ENCODE results near the gene SDK2.

Gene SDK2

GRCh38 chr17:73524941-73525679, 119.1 kb downstream of the SDK2 start:
- no peaks in the 10 kb centered on the region for H3K9me3 ChIP-seq (ENCODE audit: control insufficient read depth, insufficient read depth, low read length)
- H3F3A ChIP-seq (ENCODE audit: control insufficient read depth, insufficient read depth), result no peaks in the 10 kb centered on the region
- H3K36me3 ChIP-seq (ENCODE audit: control insufficient read depth, low read length), result no peaks in the 10 kb centered on the region
- no peaks in the 10 kb centered on the region for H3K9me2 ChIP-seq (replicated peaks; ENCODE audit: control insufficient read depth, low read length)
- peaks cover 11% of the 10 kb centered on the region; the same call in 1 of the 2 replicates for H3K27me3 ChIP-seq (ENCODE audit: control insufficient read depth, low read length)
- no peak overlapping the region for H3K4me2 ChIP-seq (ENCODE audit: low read length)
- no peak for TF ChIP-seq EZH2phosphoT487 (IDR thresholded peaks at IDR 0.05; ENCODE audit: borderline replicate concordance, low read length)
- no peak for TF ChIP-seq CTCF (IDR thresholded peaks at IDR 0.05; ENCODE audit: low read depth, low read length, poor library complexity, severe bottlenecking)
- no peak overlapping the region for H3K4me3 ChIP-seq (ENCODE audit: low read length)
- no peaks in the 10 kb centered on the region for H3K79me2 ChIP-seq (ENCODE audit: control insufficient read depth, low read length)
- no peaks in the 10 kb centered on the region for H3K4me1 ChIP-seq (ENCODE audit: control insufficient read depth, low read length)
- no peak overlapping the region for H3K27ac ChIP-seq (ENCODE audit: low read depth, low read length)
- no peaks in the 10 kb centered on the region for H4K20me1 ChIP-seq (ENCODE audit: control insufficient read depth, insufficient read depth, low read depth, low read length)

GRCh38 chr17:73522696-73523095, 121.5 kb downstream of the SDK2 start:
- no peaks in the 10 kb centered on the region for H3K9me3 ChIP-seq (ENCODE audit: control insufficient read depth, insufficient read depth, low read length)
- H3K27ac ChIP-seq (ENCODE audit: low read depth, low read length), result no peak overlapping the region
- no peaks in the 10 kb centered on the region for H4K20me1 ChIP-seq (ENCODE audit: control insufficient read depth, insufficient read depth, low read depth, low read length)
- H3K27me3 ChIP-seq (ENCODE audit: control insufficient read depth, low read length), result no peaks in the 10 kb centered on the region
- TF ChIP-seq CTCF (IDR thresholded peaks at IDR 0.05; ENCODE audit: low read depth, low read length, poor library complexity, severe bottlenecking) (no peak), EZH2phosphoT487 (IDR thresholded peaks at IDR 0.05; ENCODE audit: borderline replicate concordance, low read length) (no peak)
- no peaks in the 10 kb centered on the region for H3K79me2 ChIP-seq (ENCODE audit: control insufficient read depth, low read length)
- H3K9me2 ChIP-seq (replicated peaks; ENCODE audit: control insufficient read depth, low read length), result no peaks in the 10 kb centered on the region
- H3K4me3 ChIP-seq (ENCODE audit: low read length), result no peak overlapping the region
- H3K4me1 ChIP-seq (ENCODE audit: control insufficient read depth, low read length), result no peaks in the 10 kb centered on the region
- H3K36me3 ChIP-seq (ENCODE audit: control insufficient read depth, low read length), result no peaks in the 10 kb centered on the region
- no peak overlapping the region for H3K4me2 ChIP-seq (ENCODE audit: low read length)
- no peaks in the 10 kb centered on the region for H3F3A ChIP-seq (ENCODE audit: control insufficient read depth, insufficient read depth)

- no peaks in the 10 kb centered on the region for H4K20me1 ChIP-seq (ENCODE audit: control insufficient read depth, insufficient read depth, low read depth, low read length)
- H3K36me3 ChIP-seq (ENCODE audit: control insufficient read depth, low read length), result no peaks in the 10 kb centered on the region
These were observed 122.1 kb downstream of the SDK2 start for GRCh38 chr17:73522107-73522506.

More at GRCh38 chr17:73522107-73522506, 122.1 kb downstream of the SDK2 start:
- Histone ChIP-seq H3K27ac (ENCODE audit: low read depth, low read length) (no peak overlapping the region), H3K9me3 (ENCODE audit: control insufficient read depth, insufficient read depth, low read length) (no peaks in the 10 kb centered on the region), H3K79me2 (ENCODE audit: control insufficient read depth, low read length) (no peaks in the 10 kb centered on the region), H3K9me2 (replicated peaks; ENCODE audit: control insufficient read depth, low read length) (no peaks in the 10 kb centered on the region), H3K4me2 (ENCODE audit: low read length) (no peak overlapping the region), H3F3A (ENCODE audit: control insufficient read depth, insufficient read depth) (no peaks in the 10 kb centered on the region), H3K4me3 (ENCODE audit: low read length) (no peak overlapping the region), H3K4me1 (ENCODE audit: control insufficient read depth, low read length) (no peaks in the 10 kb centered on the region), H3K27me3 (ENCODE audit: control insufficient read depth, low read length) (no peaks in the 10 kb centered on the region)
- no peak for TF ChIP-seq CTCF (IDR thresholded peaks at IDR 0.05; ENCODE audit: low read depth, low read length, poor library complexity, severe bottlenecking)
- no peak for TF ChIP-seq EZH2phosphoT487 (IDR thresholded peaks at IDR 0.05; ENCODE audit: borderline replicate concordance, low read length)

Measured in DOHH2 (cell line).